Measurements from ENCODE around the gene PRKCA.

GRCh38 chr17:66817750-66818149 lies 515.3 kb downstream of the PRKCA start:
- no peak for TF ChIP-seq CTCF (IDR thresholded peaks at IDR 0.05)
- no peak for TF ChIP-seq POLR2A (IDR thresholded peaks at IDR 0.05)
